SH-SY5Y (cell line): ENCODE measurements around the gene PTPN21.

Source experiments
- GATA2 ChIP-seq: IDR thresholded peaks from 2 replicates; pipeline ENCODE4 v1.6.1; 2011; ENCODE audit warnings: mild to moderate bottlenecking, low read depth, low read length
- GATA3 ChIP-seq: IDR thresholded peaks from 2 replicates; pipeline ENCODE4 v1.6.1; 2011; ENCODE audit warnings: low read depth, mild to moderate bottlenecking, low read length, moderate library complexity

DNA sequence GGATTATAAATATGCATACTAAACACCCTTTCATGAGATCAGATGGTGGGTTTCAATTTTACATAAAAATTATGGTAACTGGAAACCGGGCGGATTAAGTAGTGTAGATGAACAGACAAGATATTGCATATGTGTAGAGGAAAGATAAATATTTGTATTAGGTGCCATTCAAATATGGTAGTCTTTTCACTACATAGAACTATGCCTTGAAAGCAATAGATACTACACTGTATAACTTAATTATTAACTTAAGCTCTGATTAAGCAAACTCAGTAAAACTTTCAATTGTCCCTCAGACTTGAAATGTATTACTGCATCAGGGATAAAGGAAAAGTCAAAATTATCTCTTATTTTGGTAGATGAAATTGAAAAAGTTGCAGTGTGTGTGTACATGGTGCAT, 1.9 kb downstream of the PTPN21 start:
- TF ChIP-seq GATA3 (no peak), GATA2 (no peak)
